ENCODE measurements around the gene GPD2. TPM values are rescaled to one million over a fixed set of nuclear protein-coding genes. Genes with fewer than 3 reads are reported as not detected.
A peak's percentile ranks its signal among the peaks of the same experiment; 100 is the strongest.

Gene GPD2
- total and polyA plus RNA-seq, 10 of the 15 experiments (the other 5 are each of a cell fraction or from before 2014, with no cell fraction given): 10.0 to 73.5 (median 43.4) TPM

DNA sequence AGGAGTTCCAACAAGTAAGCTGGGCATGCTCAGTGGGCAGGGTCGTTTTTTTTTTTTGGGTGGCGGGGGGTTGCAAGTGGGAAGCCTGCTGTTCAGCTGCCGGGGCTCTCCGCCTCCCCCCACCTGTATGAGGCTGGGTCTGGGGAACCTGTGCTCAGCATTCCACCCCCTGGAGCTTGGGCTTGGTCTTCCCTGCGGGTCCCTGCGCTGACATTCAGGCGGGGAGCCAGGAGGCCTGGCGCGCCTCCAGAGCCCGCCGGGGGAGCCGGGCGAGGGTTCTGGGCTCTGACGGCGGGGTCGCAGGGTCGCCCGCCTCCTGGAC lies 822 bp upstream of the GPD2 start:
- TF ChIP-seq ASH2L (IDR thresholded peaks at IDR 0.05; ENCODE audit: borderline replicate concordance, low read depth) (no peak), NR2F1 (conservative IDR thresholded peaks at IDR 0.05) (peak; percentile 18; the same call in 1 of the 2 replicates)
- POLR2A ChIA-PET: interaction anchor here (0.6 to 4.0 kb wide), 6 partner anchors 35 to 100 kb away, joined by 3 to 20 read pairs (median 4); no protein-coding TSS in a partner anchor
- ATAC-seq: peak; percentile 4; the same call in 2 of the 3 replicates
- peak overlapping the region; percentile 81 for H3K27ac ChIP-seq (ENCODE audit: control insufficient read depth, insufficient read depth)
- intact Hi-C loops (cut with micrococcal nuclease; ENCODE audit: unreplicated experiment) (loop anchor here (1.0 to 5.0 kb wide), 2 partner anchors 96 to 102 kb away; no protein-coding TSS in a partner anchor), in situ Hi-C loops (cut with MboI) (no loop called here)
- RAD21 ChIA-PET (ENCODE audit: unreplicated experiment): interaction anchor here (0.6 to 4.0 kb wide), 8 partner anchors 8 to 101 kb away, joined by 3 to 37 read pairs (median 4); no protein-coding TSS in a partner anchor
- CTCF ChIA-PET: interaction anchor here (0.8 to 1.6 kb wide), 2 partner anchors 87 to 91 kb away, joined by 3 to 5 read pairs; no protein-coding TSS in a partner anchor
- peak overlapping the region; percentile 73 for H2AFZ ChIP-seq (ENCODE audit: control insufficient read depth, low read depth, low read length)
- peak overlapping the region; percentile 68 for H3K4me3 ChIP-seq
- peaks cover 28% of the 10 kb centered on the region for H3K4me1 ChIP-seq (ENCODE audit: control insufficient read depth, insufficient read depth, low read length)
- H3K36me3 ChIP-seq (ENCODE audit: control insufficient read depth in 2 of 2, insufficient read depth in 2 of 2, low read length in 1 of 2): no peaks in the 10 kb centered on the region
- 25% methylated on average over 18 of the region's 18 CpGs for WGBS (ENCODE audit: insufficient coverage, insufficient replicate concordance, low lambda C conversion rate, missing lambda C conversion rate)
- no peaks in the 10 kb centered on the region for H4K20me1 ChIP-seq (ENCODE audit: control insufficient read depth, insufficient read depth)
- peak overlapping the region; percentile 91 for H3K9ac ChIP-seq (ENCODE audit: control insufficient read depth, insufficient read depth, low read length)
- no peak for FAIRE-seq
- SMC1A ChIA-PET (ENCODE audit: uncharacterized antibody, unreplicated experiment): interaction anchor here (0.7 to 5.1 kb wide), 6 partner anchors 22 to 101 kb away, joined by 3 to 36 read pairs (median 4); partner anchors contain the start of gene NR4A2
- no peaks in the 10 kb centered on the region for H3K9me3 ChIP-seq (replicated peaks; ENCODE audit: control insufficient read depth, insufficient read depth, low read length)
- peaks cover 35% of the 10 kb centered on the region for H3K79me2 ChIP-seq (ENCODE audit: control insufficient read depth, insufficient read depth, low read length)
- peak overlapping the region; percentile 86 for H3K4me2 ChIP-seq (ENCODE audit: control insufficient read depth, insufficient read depth)
- no TSS peak for BruUV-seq (replicated peaks)
- no peaks in the 10 kb centered on the region for H3K27me3 ChIP-seq (replicated peaks in 1 of 2; ENCODE audit: control insufficient read depth in 2 of 2, insufficient read depth in 2 of 2, low read length in 1 of 2)
- DNase-seq (ENCODE audit: low read depth, low spot score): no peak

GRCh38 chr2:156436497-156437085 lies 412 bp downstream of the GPD2 start:
- ATAC-seq (peak; percentile 56), FAIRE-seq (peak; percentile 75), DNase-seq (ENCODE audit: low read depth, low spot score) (no peak)
- CTCF ChIA-PET: interaction anchor here (0.9 to 3.3 kb wide), 9 partner anchors 17 to 148 kb away, joined by 3 to 21 read pairs (median 6); no protein-coding TSS in a partner anchor
- peak overlapping the region; percentile 86 for H3K4me2 ChIP-seq (ENCODE audit: control insufficient read depth, insufficient read depth)
- H3K9ac ChIP-seq (ENCODE audit: control insufficient read depth, insufficient read depth, low read length): peak overlapping the region; percentile 91
- H3K4me3 ChIP-seq: peak overlapping the region; percentile 68
- WGBS (ENCODE audit: insufficient coverage, insufficient replicate concordance, low lambda C conversion rate, missing lambda C conversion rate): 2% methylated on average over 15 of the region's 15 CpGs
- H2AFZ ChIP-seq (ENCODE audit: control insufficient read depth, low read depth, low read length): peak overlapping the region; percentile 73
- peak overlapping the region; percentile 81 for H3K27ac ChIP-seq (ENCODE audit: control insufficient read depth, insufficient read depth)
- peaks cover 40% of the 10 kb centered on the region for H3K79me2 ChIP-seq (ENCODE audit: control insufficient read depth, insufficient read depth, low read length)
- POLR2A ChIA-PET: interaction anchor here (0.8 to 4.0 kb wide), 5 partner anchors 9 to 103 kb away, joined by 3 to 20 read pairs (median 6); no protein-coding TSS in a partner anchor
- H3K27me3 ChIP-seq (replicated peaks in 1 of 2; ENCODE audit: control insufficient read depth in 2 of 2, insufficient read depth in 2 of 2, low read length in 1 of 2): no peaks in the 10 kb centered on the region
- no peaks in the 10 kb centered on the region for H3K36me3 ChIP-seq (ENCODE audit: control insufficient read depth in 2 of 2, insufficient read depth in 2 of 2, low read length in 1 of 2)
- RAD21 ChIA-PET (ENCODE audit: unreplicated experiment): interaction anchor here (1.0 to 4.0 kb wide), 16 partner anchors 8 to 152 kb away, joined by 3 to 37 read pairs (median 6); no protein-coding TSS in a partner anchor
- peaks cover 18% of the 10 kb centered on the region for H3K4me1 ChIP-seq (ENCODE audit: control insufficient read depth, insufficient read depth, low read length)
- TSS peak; percentile 70 for BruUV-seq (replicated peaks)
- intact Hi-C loops (cut with micrococcal nuclease; ENCODE audit: unreplicated experiment): loop anchor here (5.0 kb wide), 1 partner anchor 101 kb away; no protein-coding TSS in a partner anchor
- no peaks in the 10 kb centered on the region for H4K20me1 ChIP-seq (ENCODE audit: control insufficient read depth, insufficient read depth)
- in situ Hi-C loops (cut with MboI): no loop called here
- SMC1A ChIA-PET (ENCODE audit: uncharacterized antibody, unreplicated experiment): interaction anchor here (0.7 to 5.1 kb wide), 28 partner anchors 8 to 151 kb away, joined by 3 to 36 read pairs (median 10); partner anchors contain the start of gene NR4A2
- no peaks in the 10 kb centered on the region for H3K9me3 ChIP-seq (replicated peaks; ENCODE audit: control insufficient read depth, insufficient read depth, low read length)
- TF ChIP-seq SMAD5 (IDR thresholded peaks at IDR 0.05; ENCODE audit: low read depth): peak; percentile 38; the same call in 1 of the 2 replicates
- no peak for TF ChIP-seq STAT1 (conservative IDR thresholded peaks at IDR 0.05)
- TF ChIP-seq SIX5 (IDR thresholded peaks at IDR 0.05; ENCODE audit: low read depth, low read length, severe bottlenecking): no peak
- no peak for TF ChIP-seq NFYA (IDR thresholded peaks at IDR 0.05; ENCODE audit: borderline replicate concordance, low read depth, low read length)
- 0 out of 2 replicates have a peak, but pooled peaks have one; percentile 19 for TF ChIP-seq NBN (IDR thresholded peaks at IDR 0.05)
- peak; percentile 42; the same call in 1 of the 2 replicates for TF ChIP-seq MLLT1 (IDR thresholded peaks at IDR 0.05)
- TF ChIP-seq YY1 (IDR thresholded peaks at IDR 0.05; ENCODE audit: low read depth, low read length): 0 out of 2 replicates have a peak, but pooled peaks have one; percentile 23
- TF ChIP-seq ZBED1 (IDR thresholded peaks at IDR 0.05; ENCODE audit: borderline replicate concordance): 0 out of 2 replicates have a peak, but pooled peaks have one; percentile 25
- no peak for TF ChIP-seq MTA2 (IDR thresholded peaks at IDR 0.05; ENCODE audit: low read depth)
- no peak for TF ChIP-seq BMI1 (IDR thresholded peaks at IDR 0.05; ENCODE audit: borderline replicate concordance)
- TF ChIP-seq YBX1 (IDR thresholded peaks at IDR 0.05): no peak
- TF ChIP-seq POU2F2 (IDR thresholded peaks at IDR 0.05; ENCODE audit: borderline replicate concordance, low read depth, low read length): peak; percentile 21; the same call in 1 of the 3 replicates

Data from GM12878 (cell line).